ENCODE results near the gene TNFRSF4.

TNFRSF4 gene

GRCh38 chr1:1207571-1207892 lies 6.4 kb downstream of the TNFRSF4 start:
- Histone ChIP-seq H3K9me3 (ENCODE audit: control insufficient read depth, low read length) (no peaks in the 10 kb centered on the region), H3K9ac (ENCODE audit: low read length) (no peak overlapping the region), H3K4me1 (ENCODE audit: control insufficient read depth, insufficient read depth, low read length) (peaks cover 13% of the 10 kb centered on the region), H3K4me3 (ENCODE audit: low read length) (no peak overlapping the region), H3K27me3 (ENCODE audit: control insufficient read depth, insufficient read depth, low read length) (peaks cover 46% of the 10 kb centered on the region), H3K36me3 (ENCODE audit: control insufficient read depth, insufficient read depth, low read length) (no peaks in the 10 kb centered on the region)

GRCh38 chr1:1206966-1207531 lies 6.9 kb downstream of the TNFRSF4 start:
- Histone ChIP-seq H3K9me3 (ENCODE audit: control insufficient read depth, low read length) (no peaks in the 10 kb centered on the region), H3K9ac (ENCODE audit: low read length) (no peak overlapping the region), H3K4me3 (ENCODE audit: low read length) (no peak overlapping the region), H3K36me3 (ENCODE audit: control insufficient read depth, insufficient read depth, low read length) (no peaks in the 10 kb centered on the region), H3K27me3 (ENCODE audit: control insufficient read depth, insufficient read depth, low read length) (peaks cover 46% of the 10 kb centered on the region), H3K4me1 (ENCODE audit: control insufficient read depth, insufficient read depth, low read length) (peaks cover 13% of the 10 kb centered on the region)

- Histone ChIP-seq H3K9ac (ENCODE audit: low read length) (no peak within 1 kb of the TSS), H3K36me3 (ENCODE audit: control insufficient read depth, insufficient read depth, low read length) (no peaks in the 10 kb centered on the region), H3K27me3 (ENCODE audit: control insufficient read depth, insufficient read depth, low read length) (peaks cover 46% of the 10 kb centered on the region), H3K4me3 (ENCODE audit: low read length) (no peak within 1 kb of the TSS), H3K9me3 (ENCODE audit: control insufficient read depth, low read length) (no peaks in the 10 kb centered on the region), H3K4me1 (ENCODE audit: control insufficient read depth, insufficient read depth, low read length) (peaks cover 13% of the 10 kb centered on the region)
Observed at GRCh38 chr1:1206376-1206965, 7.5 kb downstream of the TNFRSF4 start, which contains the start of gene TNFRSF18. TNFRSF18 (minus strand) TSS chr1:1206592; CDS start chr1:1206571, 21 bp downstream.

GRCh38 chr1:1205769-1206375 lies 8.1 kb downstream of the TNFRSF4 start:
- H3K9ac ChIP-seq (ENCODE audit: low read length) = no peak overlapping the region
- H3K36me3 ChIP-seq (ENCODE audit: control insufficient read depth, insufficient read depth, low read length) = no peaks in the 10 kb centered on the region
- peaks cover 13% of the 10 kb centered on the region for H3K4me1 ChIP-seq (ENCODE audit: control insufficient read depth, insufficient read depth, low read length)
- H3K9me3 ChIP-seq (ENCODE audit: control insufficient read depth, low read length) = no peaks in the 10 kb centered on the region
- no peak overlapping the region for H3K4me3 ChIP-seq (ENCODE audit: low read length)
- H3K27me3 ChIP-seq (ENCODE audit: control insufficient read depth, insufficient read depth, low read length) = peaks cover 48% of the 10 kb centered on the region

GRCh38 chr1:1204998-1205768 lies 8.8 kb downstream of the TNFRSF4 start:
- Histone ChIP-seq H3K9me3 (ENCODE audit: control insufficient read depth, low read length) (no peaks in the 10 kb centered on the region), H3K27me3 (ENCODE audit: control insufficient read depth, insufficient read depth, low read length) (peaks cover 55% of the 10 kb centered on the region), H3K36me3 (ENCODE audit: control insufficient read depth, insufficient read depth, low read length) (no peaks in the 10 kb centered on the region), H3K9ac (ENCODE audit: low read length) (no peak overlapping the region), H3K4me3 (ENCODE audit: low read length) (no peak overlapping the region), H3K4me1 (ENCODE audit: control insufficient read depth, insufficient read depth, low read length) (peaks cover 13% of the 10 kb centered on the region)

GRCh38 chr1:1204425-1204920 lies 9.5 kb downstream of the TNFRSF4 start:
- Histone ChIP-seq H3K9me3 (ENCODE audit: control insufficient read depth, low read length) (no peaks in the 10 kb centered on the region), H3K9ac (ENCODE audit: low read length) (no peak overlapping the region), H3K27me3 (ENCODE audit: control insufficient read depth, insufficient read depth, low read length) (peaks cover 62% of the 10 kb centered on the region), H3K4me1 (ENCODE audit: control insufficient read depth, insufficient read depth, low read length) (peaks cover 13% of the 10 kb centered on the region), H3K4me3 (ENCODE audit: low read length) (no peak overlapping the region), H3K36me3 (ENCODE audit: control insufficient read depth, insufficient read depth, low read length) (no peaks in the 10 kb centered on the region)

- Histone ChIP-seq H3K9me3 (ENCODE audit: control insufficient read depth, low read length) (no peaks in the 10 kb centered on the region), H3K9ac (ENCODE audit: low read length) (no peak overlapping the region), H3K36me3 (ENCODE audit: control insufficient read depth, insufficient read depth, low read length) (no peaks in the 10 kb centered on the region), H3K27me3 (ENCODE audit: control insufficient read depth, insufficient read depth, low read length) (peaks cover 69% of the 10 kb centered on the region), H3K4me3 (ENCODE audit: low read length) (no peak overlapping the region), H3K4me1 (ENCODE audit: control insufficient read depth, insufficient read depth, low read length) (peaks cover 13% of the 10 kb centered on the region)
Observed at GRCh38 chr1:1203561-1204424, 10.2 kb downstream of the TNFRSF4 start.

- no peak overlapping the region for H3K4me3 ChIP-seq (ENCODE audit: low read length)
- H3K36me3 ChIP-seq (ENCODE audit: control insufficient read depth, insufficient read depth, low read length) = no peaks in the 10 kb centered on the region
- no peaks in the 10 kb centered on the region for H3K9me3 ChIP-seq (ENCODE audit: control insufficient read depth, low read length)
- peaks cover 70% of the 10 kb centered on the region for H3K27me3 ChIP-seq (ENCODE audit: control insufficient read depth, insufficient read depth, low read length)
- H3K4me1 ChIP-seq (ENCODE audit: control insufficient read depth, insufficient read depth, low read length) = peaks cover 9% of the 10 kb centered on the region
- no peak overlapping the region for H3K9ac ChIP-seq (ENCODE audit: low read length)
Observed at GRCh38 chr1:1202831-1203560, 11.0 kb downstream of the TNFRSF4 start.

GRCh38 chr1:1200876-1201810 lies 12.8 kb downstream of the TNFRSF4 start:
- no peak overlapping the region for H3K9ac ChIP-seq (ENCODE audit: low read length)
- H3K4me3 ChIP-seq (ENCODE audit: low read length) = no peak overlapping the region
- no peaks in the 10 kb centered on the region for H3K9me3 ChIP-seq (ENCODE audit: control insufficient read depth, low read length)
- H3K36me3 ChIP-seq (ENCODE audit: control insufficient read depth, insufficient read depth, low read length) = no peaks in the 10 kb centered on the region
- H3K4me1 ChIP-seq (ENCODE audit: control insufficient read depth, insufficient read depth, low read length) = peaks cover 4% of the 10 kb centered on the region
- peaks cover 53% of the 10 kb centered on the region for H3K27me3 ChIP-seq (ENCODE audit: control insufficient read depth, insufficient read depth, low read length)

- Histone ChIP-seq H3K27me3 (ENCODE audit: control insufficient read depth, insufficient read depth, low read length) (peaks cover 43% of the 10 kb centered on the region), H3K9me3 (ENCODE audit: control insufficient read depth, low read length) (no peaks in the 10 kb centered on the region), H3K9ac (ENCODE audit: low read length) (no peak overlapping the region), H3K36me3 (ENCODE audit: control insufficient read depth, insufficient read depth, low read length) (no peaks in the 10 kb centered on the region), H3K4me1 (ENCODE audit: control insufficient read depth, insufficient read depth, low read length) (no peaks in the 10 kb centered on the region), H3K4me3 (ENCODE audit: low read length) (no peak overlapping the region)
Observed at GRCh38 chr1:1199961-1200875, 13.7 kb downstream of the TNFRSF4 start.
